ENCODE measurements around the gene NRL.
"Not testable (repeated sequence)": the region's sequence is repeated elsewhere in the genome, so short reads cannot be mapped to it uniquely, and the experiment has no call there.

Gene NRL

GRCh38 chr14:24123424-24124417 is 9.0 kb upstream of the NRL start:
- DNase-seq: no peak

- no peak for DNase-seq
Measured at GRCh38 chr14:24122898-24123297, 8.1 kb upstream of the NRL start.

- DNase-seq: no peak
Measured at GRCh38 chr14:24122416-24122815, 7.7 kb upstream of the NRL start.

GRCh38 chr14:24121210-24121609 is 6.5 kb upstream of the NRL start:
- DNase-seq: no peak

GRCh38 chr14:24119691-24120090 is 4.9 kb upstream of the NRL start:
- no peak for DNase-seq

- DNase-seq: no peak
Measured at GRCh38 chr14:24117179-24117578, 2.4 kb upstream of the NRL start.

- no peak for DNase-seq
Measured at GRCh38 chr14:24116128-24116814, 1.5 kb upstream of the NRL start.

GRCh38 chr14:24115422-24116127 is 826 bp upstream of the NRL start:
- DNase-seq: no peak

GRCh38 chr14:24113801-24114531 is 783 bp downstream of the NRL start:
- peak; percentile 90 to 92 for DNase-seq

- DNase-seq: no peak
Measured at GRCh38 chr14:24113379-24113800, 1.4 kb downstream of the NRL start.

GRCh38 chr14:24110523-24110922 is 4.2 kb downstream of the NRL start:
- no peak for DNase-seq

GRCh38 chr14:24110060-24110459 is 4.7 kb downstream of the NRL start:
- no peak for DNase-seq

GRCh38 chr14:24108336-24108874 is 6.3 kb downstream of the NRL start:
- DNase-seq: no peak

GRCh38 chr14:24106672-24107271 is 8.0 kb downstream of the NRL start:
- no peak for DNase-seq

GRCh38 chr14:24105609-24106239 is 9.0 kb downstream of the NRL start:
- DNase-seq: not testable (repeated sequence)

- no peak for DNase-seq
Measured at GRCh38 chr14:24103451-24103850, 11.3 kb downstream of the NRL start.

GRCh38 chr14:24102357-24103048 is 12.2 kb downstream of the NRL start:
- no peak for DNase-seq

- DNase-seq: no peak
Measured at GRCh38 chr14:24100982-24101494, 13.7 kb downstream of the NRL start.

- DNase-seq: no peak
Measured at GRCh38 chr14:24100197-24100981, 14.4 kb downstream of the NRL start.

Data from NCI-H526 (cell line).